GM20431 (cell line): ENCODE measurements around the gene SPINK9.
"Not testable (repeated sequence)": the region's sequence is repeated elsewhere in the genome, so short reads cannot be mapped to it uniquely, and the experiment has no call there.

Experiments
- in situ Hi-C: fragments of 300-500 bp; cut with MseI, MboI; formaldehyde crosslinking; loops from one replicate; pipeline ENCODE4 v1.15.0; 2020; ENCODE audit warnings: low sequenced_read_pairs; ENCODE audit not compliant: unreplicated experiment

The SPINK9 gene

GRCh38 chr5:148335259-148335658, at the start of gene SPINK9:
Gene SPINK9, plus strand, starts transcription at chr5:148335559. Its CDS starts 55 bp downstream, at chr5:148335614.
- in situ Hi-C loops, result no loop called here

- in situ Hi-C loops, result no loop called here
Measured at GRCh38 chr5:148290271-148291195, 44.8 kb upstream of the SPINK9 start.

GRCh38 chr5:148297731-148298130, 37.6 kb upstream of the SPINK9 start:
- in situ Hi-C loops, result no loop called here

- in situ Hi-C loops, result no loop called here
Measured at GRCh38 chr5:148306446-148306845, 28.9 kb upstream of the SPINK9 start.

GRCh38 chr5:148309019-148309418, 26.3 kb upstream of the SPINK9 start:
- in situ Hi-C loops, result no loop called here

- in situ Hi-C loops, result no loop called here
Measured at GRCh38 chr5:148309746-148310145, 25.6 kb upstream of the SPINK9 start.

GRCh38 chr5:148311484-148311883, 23.9 kb upstream of the SPINK9 start:
- in situ Hi-C loops, result no loop called here

GRCh38 chr5:148312153-148312552, 23.2 kb upstream of the SPINK9 start, which contains the start of gene SPINK7:
Gene SPINK7, plus strand, starts transcription at chr5:148312423. Its CDS starts 61 bp downstream, at chr5:148312484.
- in situ Hi-C loops, result no loop called here

GRCh38 chr5:148314187-148314586, 21.2 kb upstream of the SPINK9 start:
- in situ Hi-C loops, result no loop called here

- in situ Hi-C loops, result no loop called here
Measured at GRCh38 chr5:148314731-148315130, 20.6 kb upstream of the SPINK9 start.

GRCh38 chr5:148320011-148320963, 15.1 kb upstream of the SPINK9 start:
- in situ Hi-C loops, result not testable (repeated sequence)

- in situ Hi-C loops, result no loop called here
Measured at GRCh38 chr5:148333262-148333849, 2.0 kb upstream of the SPINK9 start.

GRCh38 chr5:148336704-148337435, 1.5 kb downstream of the SPINK9 start:
- in situ Hi-C loops, result no loop called here

GRCh38 chr5:148342371-148343045, 7.1 kb downstream of the SPINK9 start:
- in situ Hi-C loops, result no loop called here

GRCh38 chr5:148343046-148343407, 7.7 kb downstream of the SPINK9 start:
- in situ Hi-C loops, result no loop called here

GRCh38 chr5:148343603-148344487, 8.5 kb downstream of the SPINK9 start:
- in situ Hi-C loops, result no loop called here

- in situ Hi-C loops, result no loop called here
Measured at GRCh38 chr5:148347706-148348105, 12.3 kb downstream of the SPINK9 start.

GRCh38 chr5:148352696-148353095, 17.3 kb downstream of the SPINK9 start:
- in situ Hi-C loops, result no loop called here
